Brain microvascular endothelial cell (primary cell): ENCODE results near the gene KCNJ12.

Experiments
- DNase-seq: peaks from one replicate; pipeline ENCODE4 v3.0.0-alpha.2; 2020
- H3K27ac ChIP-seq: fragments of 250-450 bp; sonication (Bioruptor Pico); 2 replicates; pipeline ENCODE4 v1.5.1; 2020; ENCODE audit warnings: mild to moderate bottlenecking, moderate library complexity
- H3K27me3 ChIP-seq: fragments of 250-450 bp; sonication (Bioruptor Pico); replicated peaks from 2 replicates; pipeline ENCODE4 v1.5.1; 2020; ENCODE audit warnings: mild to moderate bottlenecking
- H3K36me3 ChIP-seq: fragments of 250-450 bp; sonication (Bioruptor Pico); replicated peaks from 2 replicates; pipeline ENCODE4 v1.5.1; 2020; ENCODE audit warnings: mild to moderate bottlenecking
- H3K4me3 ChIP-seq: 2 replicates; pipeline ENCODE4 v1.5.1; 2011; ENCODE audit warnings: low read depth, mild to moderate bottlenecking, control low read depth, low read length, moderate library complexity
- in situ Hi-C: cut with HindIII; loops from 2 replicates; pipeline ENCODE4 v1.10.0; 2017; ENCODE audit warnings: low sequenced_read_pairs, low pct_ligation_motif_present
- TF ChIP-seq, protein P1 (sequence below): IDR thresholded peaks from 2 replicates; pipeline ENCODE4 v1.5.1; 2011; ENCODE audit warnings: low read depth, mild to moderate bottlenecking, moderate library complexity, low read length, control low read depth, inconsistent platforms; ENCODE audit errors: missing control alignments

Gene KCNJ12

DNA sequence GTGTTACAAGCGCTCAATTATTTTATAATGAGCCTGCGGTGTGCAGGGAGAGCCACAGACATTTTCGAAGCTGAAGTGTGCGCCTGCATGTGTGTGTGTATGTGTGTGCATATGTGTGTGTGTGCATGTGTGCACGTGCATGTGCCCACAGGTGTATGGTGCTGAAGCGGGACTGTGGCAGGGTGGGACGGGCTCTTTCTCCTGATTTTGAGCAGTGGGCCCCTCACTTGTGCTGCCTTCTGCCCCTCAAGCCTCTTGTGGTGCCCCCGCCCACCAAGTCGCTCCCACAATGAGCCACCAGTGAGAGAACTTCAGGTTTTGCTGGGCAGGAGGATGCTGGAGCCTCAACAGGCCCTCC is 16.7 kb upstream of the KCNJ12 start:
- DNase-seq: no peak
- in situ Hi-C loops: no loop called here
- Histone ChIP-seq H3K36me3 (no peaks in the 10 kb centered on the region), H3K4me3 (no peak overlapping the region), H3K27me3 (no peaks in the 10 kb centered on the region), H3K27ac (no peak overlapping the region)
- TF ChIP-seq, protein P1, sequence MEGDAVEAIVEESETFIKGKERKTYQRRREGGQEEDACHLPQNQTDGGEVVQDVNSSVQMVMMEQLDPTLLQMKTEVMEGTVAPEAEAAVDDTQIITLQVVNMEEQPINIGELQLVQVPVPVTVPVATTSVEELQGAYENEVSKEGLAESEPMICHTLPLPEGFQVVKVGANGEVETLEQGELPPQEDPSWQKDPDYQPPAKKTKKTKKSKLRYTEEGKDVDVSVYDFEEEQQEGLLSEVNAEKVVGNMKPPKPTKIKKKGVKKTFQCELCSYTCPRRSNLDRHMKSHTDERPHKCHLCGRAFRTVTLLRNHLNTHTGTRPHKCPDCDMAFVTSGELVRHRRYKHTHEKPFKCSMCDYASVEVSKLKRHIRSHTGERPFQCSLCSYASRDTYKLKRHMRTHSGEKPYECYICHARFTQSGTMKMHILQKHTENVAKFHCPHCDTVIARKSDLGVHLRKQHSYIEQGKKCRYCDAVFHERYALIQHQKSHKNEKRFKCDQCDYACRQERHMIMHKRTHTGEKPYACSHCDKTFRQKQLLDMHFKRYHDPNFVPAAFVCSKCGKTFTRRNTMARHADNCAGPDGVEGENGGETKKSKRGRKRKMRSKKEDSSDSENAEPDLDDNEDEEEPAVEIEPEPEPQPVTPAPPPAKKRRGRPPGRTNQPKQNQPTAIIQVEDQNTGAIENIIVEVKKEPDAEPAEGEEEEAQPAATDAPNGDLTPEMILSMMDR: no peak

DNA sequence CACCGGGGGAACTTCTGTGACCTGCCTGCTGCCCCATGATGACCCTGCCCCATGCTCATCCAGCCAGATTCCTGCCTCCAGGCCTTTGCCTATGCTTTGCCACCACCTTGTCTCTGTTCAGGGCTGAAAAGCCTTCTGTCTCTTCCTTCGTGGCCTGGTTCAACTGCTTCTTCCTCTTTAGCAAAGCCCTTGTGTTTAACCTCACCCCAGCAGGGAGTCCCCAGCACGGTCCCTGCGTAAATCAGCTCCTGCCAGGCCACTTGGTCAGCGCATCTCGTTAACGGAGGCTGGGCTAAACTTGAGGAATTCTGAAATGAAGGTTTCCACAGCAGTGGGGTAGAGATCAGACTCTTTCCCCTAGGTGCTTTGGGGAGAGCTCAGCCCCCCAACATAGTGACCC is 16.1 kb upstream of the KCNJ12 start:
- TF ChIP-seq, protein P1: no peak
- no peak for DNase-seq
- no peaks in the 10 kb centered on the region for H3K36me3 ChIP-seq
- no peak overlapping the region for H3K4me3 ChIP-seq
- H3K27me3 ChIP-seq: no peaks in the 10 kb centered on the region
- no peak overlapping the region for H3K27ac ChIP-seq
- in situ Hi-C loops: no loop called here

DNA sequence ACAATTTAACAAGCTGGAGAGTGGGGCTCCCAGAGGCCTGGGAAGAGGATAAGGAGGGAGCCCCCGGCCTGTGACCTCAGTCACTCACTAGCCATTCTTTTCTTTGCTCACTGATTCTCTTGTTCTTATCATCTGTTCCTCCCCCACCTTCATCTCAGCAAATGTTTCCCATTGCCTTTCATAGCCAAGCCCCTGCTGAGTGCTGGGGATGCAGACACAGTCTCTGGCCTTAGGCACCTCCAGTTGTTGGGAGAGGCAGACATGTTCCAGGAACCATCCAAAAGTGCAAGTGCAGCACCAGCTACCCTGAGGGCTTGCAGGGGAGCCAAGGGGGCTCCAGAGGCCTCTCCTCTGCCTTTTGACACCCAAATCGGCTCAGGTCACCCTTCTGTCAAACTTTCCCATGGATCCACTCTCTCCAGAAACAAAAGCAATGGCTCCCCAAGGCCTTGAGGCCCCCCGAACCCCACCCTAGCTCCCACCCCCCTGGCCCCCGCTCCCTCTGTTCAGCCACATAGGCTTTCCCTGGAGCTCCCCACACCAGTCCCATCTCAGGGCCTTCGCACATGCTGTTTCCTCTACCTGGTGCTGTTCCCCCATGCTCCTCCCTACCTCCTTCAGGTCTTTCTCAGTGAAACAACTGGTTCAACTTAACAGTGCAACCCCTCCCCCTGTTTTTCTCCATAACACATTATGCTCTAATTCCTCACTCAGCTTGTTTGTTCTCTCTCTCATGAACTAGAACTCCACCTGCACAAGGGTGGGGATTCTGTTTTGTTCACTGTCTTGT is 14.9 kb upstream of the KCNJ12 start:
- Histone ChIP-seq H3K27ac (no peak overlapping the region), H3K4me3 (no peak overlapping the region), H3K36me3 (no peaks in the 10 kb centered on the region), H3K27me3 (no peaks in the 10 kb centered on the region)
- no peak for DNase-seq
- in situ Hi-C loops: no loop called here
- TF ChIP-seq, protein P1: no peak

DNA sequence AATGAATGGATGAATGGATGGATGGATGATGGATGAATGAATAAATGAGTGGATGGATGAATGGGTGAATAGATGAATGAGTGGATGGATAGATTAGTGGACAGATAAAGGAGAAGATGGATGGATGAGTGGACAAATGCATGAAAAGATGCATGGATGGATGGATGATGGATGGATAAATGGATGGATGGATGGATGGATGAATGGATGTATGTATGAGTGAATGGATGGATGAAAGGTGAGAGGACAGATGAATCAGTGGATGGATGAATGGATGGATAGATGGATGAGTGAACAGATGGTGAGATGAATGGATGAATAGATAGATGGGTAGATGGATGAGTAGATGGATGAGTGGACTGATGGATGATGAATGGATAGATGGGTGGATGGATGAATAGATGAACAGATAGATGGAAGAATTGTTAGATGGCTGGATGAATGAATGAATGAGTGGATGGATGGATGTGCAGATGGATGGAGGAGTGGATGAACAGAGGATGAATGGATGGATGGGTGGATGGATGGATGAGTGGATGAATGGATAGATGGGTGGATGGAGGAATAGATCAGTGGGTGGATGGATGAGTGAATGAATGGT is 13.7 kb upstream of the KCNJ12 start:
- Histone ChIP-seq H3K36me3 (no peaks in the 10 kb centered on the region), H3K27me3 (no peaks in the 10 kb centered on the region), H3K4me3 (no peak overlapping the region), H3K27ac (no peak overlapping the region)
- no peak for DNase-seq
- in situ Hi-C loops: no loop called here
- TF ChIP-seq, protein P1: no peak

DNA sequence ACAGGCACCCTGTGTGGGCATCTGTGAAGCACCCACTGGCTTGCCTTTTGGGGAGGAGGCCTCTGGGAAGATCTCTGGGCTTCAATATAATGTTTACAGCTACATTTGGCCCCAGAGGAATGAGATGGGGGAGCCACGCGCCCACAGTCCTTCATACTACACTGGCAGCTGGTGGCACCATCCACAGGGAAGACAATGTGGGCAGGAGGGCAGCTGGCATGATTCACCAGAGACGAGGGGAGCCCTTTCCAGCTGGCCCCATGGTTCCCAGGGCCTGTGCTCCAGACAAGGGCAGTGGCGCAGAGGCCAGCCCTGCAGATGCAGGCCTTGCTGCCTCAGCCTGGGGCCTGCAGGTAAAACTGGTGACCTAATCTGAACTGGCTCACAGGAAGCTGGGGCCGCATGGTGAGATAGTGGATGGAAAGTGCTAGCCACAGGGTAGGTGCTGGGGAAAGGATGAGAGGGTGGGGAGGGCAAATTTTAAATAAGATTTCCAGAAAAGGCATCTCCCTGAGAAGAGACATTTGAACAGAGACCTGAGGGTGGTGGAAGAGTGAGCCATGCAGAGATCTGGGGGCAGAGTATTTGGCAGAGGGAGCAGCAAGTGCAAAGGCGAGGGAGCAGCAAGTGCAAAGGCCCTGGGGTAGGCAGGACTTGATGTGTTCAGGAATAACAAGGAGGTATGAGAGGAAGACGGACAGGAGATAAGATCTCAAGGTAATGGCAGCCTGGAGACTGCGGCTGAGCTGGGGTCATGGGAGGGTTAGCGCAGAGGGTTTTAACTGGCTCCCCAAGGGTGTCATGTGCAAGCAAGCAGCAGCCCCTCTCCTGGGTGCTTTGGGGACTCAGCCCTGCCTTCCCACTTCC is 12.1 kb upstream of the KCNJ12 start:
- Histone ChIP-seq H3K27ac (no peak overlapping the region), H3K36me3 (no peaks in the 10 kb centered on the region)
- in situ Hi-C loops: no loop called here

More for the DNA sequence above, 12.1 kb upstream of the KCNJ12 start:
- no peak for DNase-seq
- TF ChIP-seq, protein P1: no peak
- Histone ChIP-seq H3K27me3 (no peaks in the 10 kb centered on the region), H3K4me3 (no peak overlapping the region)
